PC-9 (cell line): ENCODE data around the gene TMEM183A. TPM values are rescaled to one million over a fixed set of nuclear protein-coding genes. Genes with fewer than 3 reads are reported as not detected.

ENCODE experiments used
- BruUV-seq: library from RNA; stranded (reverse); fragments of 400-500 nt; replicated peaks from 2 replicates; lab custom pipeline; 2021; lab: Mats Ljungman, UMichigan
- CTCF ChIA-PET: fragments of 300-600 bp; sonication (Branson Sonifier 250); formaldehyde crosslinking; loops from one replicate; lab custom pipeline; 2022; ENCODE audit warnings: antibody characterized with exemption; lab: Charles Lee
- POLR2A ChIA-PET: fragments of 300-600 bp; sonication (Branson Sonifier 250); formaldehyde crosslinking; loops from one replicate; lab custom pipeline; 2022; ENCODE audit warnings: antibody characterized with exemption; ENCODE audit not compliant: unreplicated experiment; lab: Charles Lee
- DNase-seq, 2 experiments: peaks; one replicate each; pipeline versions ENCODE4 v3.0.0 to v3.0.0-alpha.2; 2015 to 2022; ENCODE audit warnings: mixed read lengths in 1 of 2
- H2AFZ ChIP-seq: fragments of 200-600 bp; sonication (generic); 2 replicates; pipeline ENCODE4 v1.8.1; 2017; ENCODE audit warnings: antibody characterized with exemption
- H3F3A ChIP-seq: fragments of 200-600 bp; sonication (generic); 2 replicates; pipeline ENCODE4 v1.8.1; 2017; ENCODE audit warnings: antibody characterized with exemption, mild to moderate bottlenecking, low read depth; ENCODE audit not compliant: insufficient read depth
- H3K27ac ChIP-seq: fragments of 200-600 bp; sonication (generic); 2 replicates; pipeline ENCODE4 v1.6.1; 2016; ENCODE audit warnings: mixed run types
- H3K27me3 ChIP-seq: fragments of 200-600 bp; sonication (generic); 2 replicates; pipeline ENCODE4 v1.6.1; 2016; ENCODE audit warnings: low read depth, mixed run types; ENCODE audit not compliant: insufficient read depth
- H3K36me3 ChIP-seq: fragments of 200-600 bp; sonication (generic); 2 replicates; pipeline ENCODE4 v1.6.1; 2016; ENCODE audit warnings: low read depth, mixed run types
- H3K4me1 ChIP-seq: fragments of 200-600 bp; sonication (generic); replicated peaks from 2 replicates; pipeline ENCODE4 v1.6.1; 2016; ENCODE audit warnings: mixed run types; ENCODE audit not compliant: insufficient read depth
- H3K4me2 ChIP-seq: fragments of 200-600 bp; sonication (generic); 2 replicates; pipeline ENCODE4 v1.6.1; 2017; ENCODE audit warnings: mixed run types
- H3K4me3 ChIP-seq: fragments of 200-600 bp; sonication (generic); 2 replicates; pipeline ENCODE4 v1.6.1; 2016; ENCODE audit warnings: mixed run types
- H3K79me2 ChIP-seq: fragments of 200-600 bp; sonication (generic); 2 replicates; pipeline ENCODE4 v1.6.1; 2017; ENCODE audit warnings: low read depth, mixed run types
- H3K9me2 ChIP-seq: fragments of 200-600 bp; sonication (generic); 2 replicates; pipeline ENCODE4 v1.8.1; 2017; ENCODE audit warnings: mild to moderate bottlenecking; ENCODE audit not compliant: insufficient read depth
- H3K9me3 ChIP-seq: fragments of 200-600 bp; sonication (generic); 2 replicates; pipeline ENCODE4 v1.8.1; 2016; ENCODE audit warnings: low read depth; ENCODE audit not compliant: insufficient read depth
- H4K20me1 ChIP-seq: fragments of 200-600 bp; sonication (generic); 2 replicates; pipeline ENCODE4 v1.8.1; 2017; ENCODE audit not compliant: insufficient read depth
- CTCF ChIP-seq: fragments of 200-600 bp; sonication (generic); conservative IDR thresholded peaks from 2 replicates; pipeline ENCODE4 v1.6.1; 2017; ENCODE audit warnings: mixed run types, antibody characterized with exemption, mild to moderate bottlenecking, moderate library complexity
- EZH2 ChIP-seq: fragments of 200-600 bp; sonication (generic); IDR thresholded peaks from 2 replicates; pipeline ENCODE4 v1.8.0; 2017; ENCODE audit warnings: antibody characterized with exemption, low read depth
- intact Hi-C: fragments of 100-400 bp; cut with micrococcal nuclease; formaldehyde crosslinking; loops from one replicate; pipeline ENCODE4 v1.10.0; 2022; ENCODE audit not compliant: unreplicated experiment
- total RNA-seq: library from RNA; stranded (reverse); gene quantifications from 2 replicates; pipeline ENCODE4 v1.2.3, GENCODE V29; 2021

The TMEM183A gene
- total RNA-seq, 1 experiment from 2014 or later, result 53.5 TPM

- Histone ChIP-seq H3K4me2 (no peak overlapping the region), H2AFZ (no peak overlapping the region), H3K27ac (no peak overlapping the region), H3K36me3 (no peaks in the 10 kb centered on the region), H4K20me1 (no peaks in the 10 kb centered on the region), H3K27me3 (peaks cover 4% of the 10 kb centered on the region; the same call in 1 of the 2 replicates), H3K4me1 (no peaks in the 10 kb centered on the region), H3K9me2 (no peaks in the 10 kb centered on the region), H3K4me3 (no peak overlapping the region), H3K79me2 (no peaks in the 10 kb centered on the region), H3F3A (no peaks in the 10 kb centered on the region), H3K9me3 (no peaks in the 10 kb centered on the region)
- intact Hi-C loops, result no loop called here
- CTCF ChIA-PET, result no interaction called here
- no TSS peak for BruUV-seq
- no peak for DNase-seq
- POLR2A ChIA-PET, result no interaction called here
- TF ChIP-seq CTCF (no peak), EZH2 (no peak)
Observed at GRCh38 chr1:202974856-202975255, 32.3 kb upstream of the TMEM183A start.

- no peaks in the 10 kb centered on the region for H3F3A ChIP-seq
- peaks cover 4% of the 10 kb centered on the region; the same call in 1 of the 2 replicates for H3K27me3 ChIP-seq
- intact Hi-C loops, result no loop called here
- peak overlapping the region; percentile 33; the same call in 1 of the 2 replicates for H3K4me2 ChIP-seq
- H4K20me1 ChIP-seq, result no peaks in the 10 kb centered on the region
- H3K9me3 ChIP-seq, result no peaks in the 10 kb centered on the region
- no peaks in the 10 kb centered on the region for H3K79me2 ChIP-seq
- ChIA-PET CTCF (no interaction called here), POLR2A (no interaction called here)
- H3K27ac ChIP-seq, result no peak overlapping the region
- no peaks in the 10 kb centered on the region for H3K4me1 ChIP-seq
- no peak overlapping the region for H2AFZ ChIP-seq
- H3K9me2 ChIP-seq, result no peaks in the 10 kb centered on the region
- TF ChIP-seq EZH2, result no peak
- no peak for TF ChIP-seq CTCF
- no peak overlapping the region for H3K4me3 ChIP-seq
- no peak for DNase-seq
- no peaks in the 10 kb centered on the region for H3K36me3 ChIP-seq
- no TSS peak for BruUV-seq
Observed at GRCh38 chr1:202976633-202977032, 30.5 kb upstream of the TMEM183A start.

- H3K4me2 ChIP-seq, result no peak overlapping the region
- no peaks in the 10 kb centered on the region for H4K20me1 ChIP-seq
- no peak overlapping the region for H2AFZ ChIP-seq
- H3K9me3 ChIP-seq, result no peaks in the 10 kb centered on the region
- ChIA-PET POLR2A (no interaction called here), CTCF (interaction anchor here (0.6 kb wide), 1 partner anchor 39 kb away, joined by 3 read pairs; no protein-coding TSS in a partner anchor)
- no peak for DNase-seq
- BruUV-seq, result no TSS peak
- intact Hi-C loops, result no loop called here
- no peaks in the 10 kb centered on the region for H3K36me3 ChIP-seq
- H3F3A ChIP-seq, result peaks cover 4% of the 10 kb centered on the region; the same call in 1 of the 2 replicates
- no peak overlapping the region for H3K4me3 ChIP-seq
- 0 out of 2 replicates have a peak, but pooled peaks cover under 1% of the 10 kb centered on the region for H3K27me3 ChIP-seq
- H3K27ac ChIP-seq, result no peak overlapping the region
- H3K4me1 ChIP-seq, result peaks cover 6% of the 10 kb centered on the region; the same call in 1 of the 2 replicates
- no peak for TF ChIP-seq EZH2
- TF ChIP-seq CTCF, result no peak
- H3K79me2 ChIP-seq, result no peaks in the 10 kb centered on the region
- no peaks in the 10 kb centered on the region for H3K9me2 ChIP-seq
Observed at GRCh38 chr1:202979459-202979858, 27.7 kb upstream of the TMEM183A start.
